Glutamatergic neuron (in vitro differentiated cells): ENCODE data around the gene P3H3. TPM values are rescaled to one million over a fixed set of nuclear protein-coding genes. Genes with fewer than 3 reads are reported as not detected.

Experiments
- DNase-seq: peaks from one replicate; pipeline ENCODE4 v3.0.0; 2022
- H3K27ac Mint-ChIP-seq: one replicate; pipeline ENCODE4 v1.8.0; 2020; ENCODE audit warnings: mild to moderate bottlenecking, mixed read lengths, inconsistent platforms; ENCODE audit not compliant: unreplicated experiment
- H3K27me3 Mint-ChIP-seq: one replicate; pipeline ENCODE4 v1.8.0; 2020; ENCODE audit warnings: mild to moderate bottlenecking, moderate library complexity, mixed read lengths, inconsistent platforms; ENCODE audit not compliant: unreplicated experiment
- H3K36me3 Mint-ChIP-seq: one replicate; pipeline ENCODE4 v1.8.0; 2020; ENCODE audit warnings: mild to moderate bottlenecking, mixed read lengths, inconsistent platforms; ENCODE audit not compliant: unreplicated experiment
- H3K4me1 Mint-ChIP-seq: one replicate; pipeline ENCODE4 v1.8.0; 2020; ENCODE audit warnings: mild to moderate bottlenecking, low read depth, mixed read lengths, inconsistent platforms; ENCODE audit not compliant: unreplicated experiment
- H3K4me3 Mint-ChIP-seq: one replicate; pipeline ENCODE4 v1.8.0; 2020; ENCODE audit warnings: mild to moderate bottlenecking, mixed read lengths, inconsistent platforms; ENCODE audit not compliant: unreplicated experiment
- H3K9me3 Mint-ChIP-seq: one replicate; pipeline ENCODE4 v1.8.0; 2020; ENCODE audit warnings: mild to moderate bottlenecking, moderate library complexity, mixed read lengths, inconsistent platforms; ENCODE audit not compliant: unreplicated experiment
- CTCF ChIP-seq: fragments of 200-600 bp; sonication (generic); IDR thresholded peaks from one replicate; pipeline ENCODE4 v1.5.0; 2021; ENCODE audit not compliant: partially characterized antibody, unreplicated experiment
- total RNA-seq: library from RNA; stranded (reverse); fragmentation: NEBNext Ultra II Directional; extraction: Animal tissue kit (Norgen Biotek cat#: 25700); gene quantifications from one replicate; pipeline ENCODE4 v1.2.1, GENCODE V29; 2021; ENCODE audit not compliant: unreplicated experiment

The P3H3 gene
- total RNA-seq, 1 donor from 2014 or later, result 58.4 TPM

GRCh38 chr12:6786416-6787094 lies 41.7 kb upstream of the P3H3 start:
- peaks cover 9% of the 10 kb centered on the region for H3K4me1 Mint-ChIP-seq
- H3K4me3 Mint-ChIP-seq, result no peak overlapping the region
- no peak for DNase-seq
- H3K9me3 Mint-ChIP-seq, result peaks cover 1% of the 10 kb centered on the region
- H3K27ac Mint-ChIP-seq, result no peak overlapping the region
- peaks cover 5% of the 10 kb centered on the region for H3K27me3 Mint-ChIP-seq
- TF ChIP-seq CTCF, result no peak
- H3K36me3 Mint-ChIP-seq, result no peaks in the 10 kb centered on the region

GRCh38 chr12:6787309-6787708 lies 40.9 kb upstream of the P3H3 start:
- Mint-ChIP-seq H3K27me3 (peaks cover 5% of the 10 kb centered on the region), H3K27ac (no peak overlapping the region), H3K4me3 (no peak overlapping the region), H3K9me3 (peaks cover 1% of the 10 kb centered on the region), H3K4me1 (peaks cover 8% of the 10 kb centered on the region), H3K36me3 (no peaks in the 10 kb centered on the region)
- TF ChIP-seq CTCF, result no peak
- DNase-seq, result no peak

DNA sequence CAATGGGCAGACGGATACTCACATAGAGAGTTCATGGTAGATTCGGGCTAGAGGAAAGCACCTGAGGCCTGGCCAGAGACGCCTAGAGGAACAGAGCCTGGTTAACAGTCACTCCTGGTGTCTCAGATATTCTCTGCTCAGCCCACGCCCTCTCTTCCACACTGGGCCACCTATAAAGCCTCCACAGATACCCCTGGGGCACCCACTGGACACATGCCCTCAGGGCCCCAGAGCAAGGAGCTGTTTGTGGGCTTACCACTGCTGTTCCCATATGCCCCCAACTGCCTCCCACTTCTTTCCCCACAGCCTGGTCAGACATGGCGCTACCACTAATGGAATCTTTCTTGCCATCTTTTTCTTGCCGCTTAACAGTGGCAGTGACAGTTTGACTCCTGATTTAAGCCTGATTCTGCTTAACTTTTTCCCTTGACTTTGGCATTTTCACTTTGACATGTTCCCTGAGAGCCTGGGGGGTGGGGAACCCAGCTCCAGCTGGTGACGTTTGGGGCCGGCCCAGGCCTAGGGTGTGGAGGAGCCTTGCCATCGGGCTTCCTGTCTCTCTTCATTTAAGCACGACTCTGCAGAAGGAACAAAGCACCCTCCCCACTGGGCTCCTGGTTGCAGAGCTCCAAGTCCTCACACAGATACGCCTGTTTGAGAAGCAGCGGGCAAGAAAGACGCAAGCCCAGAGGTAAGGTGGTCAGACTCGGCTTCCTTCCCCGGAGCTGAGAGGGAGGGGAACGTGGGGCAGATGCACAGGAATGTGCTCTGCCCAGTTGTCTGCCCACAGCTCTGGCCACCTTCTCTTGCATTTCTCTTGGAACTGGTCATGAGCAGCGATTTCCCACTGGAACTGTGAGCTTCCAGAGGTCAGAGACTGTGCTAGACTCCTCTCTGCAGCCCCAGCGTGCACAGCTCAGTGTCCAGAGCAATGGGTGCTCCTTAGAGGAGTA lies 39.0 kb upstream of the P3H3 start, which contains the start of gene CD4:
Gene CD4, plus strand, starts transcription at position 557 of the 953 bp plus-strand sequence. CDS start 10,611 bp downstream, outside the sequence.
- H3K27ac Mint-ChIP-seq, result no peak within 1 kb of the TSS
- H3K27me3 Mint-ChIP-seq, result peaks cover 3% of the 10 kb centered on the region
- DNase-seq, result no peak
- H3K36me3 Mint-ChIP-seq, result peaks cover 5% of the 10 kb centered on the region
- no peak within 1 kb of the TSS for H3K4me3 Mint-ChIP-seq
- TF ChIP-seq CTCF, result no peak
- peaks cover 4% of the 10 kb centered on the region for H3K9me3 Mint-ChIP-seq
- peaks cover 14% of the 10 kb centered on the region for H3K4me1 Mint-ChIP-seq

- Mint-ChIP-seq H3K4me1 (peaks cover 14% of the 10 kb centered on the region), H3K27ac (peak overlapping the region; percentile 33), H3K36me3 (peaks cover 5% of the 10 kb centered on the region), H3K4me3 (no peak overlapping the region), H3K27me3 (peaks cover 3% of the 10 kb centered on the region), H3K9me3 (peaks cover 2% of the 10 kb centered on the region)
- DNase-seq, result no peak
- TF ChIP-seq CTCF, result no peak
Observed at GRCh38 chr12:6790496-6791150, 37.6 kb upstream of the P3H3 start.
